ENCODE data around the gene APOB. TPM values are rescaled to one million over a fixed set of nuclear protein-coding genes. Genes with fewer than 3 reads are reported as not detected.

Gene APOB
- total RNA-seq, 1 experiment from 2014 or later: not detected

- BruUV-seq (replicated peaks): no TSS peak
- Histone ChIP-seq H3K9me2 (replicated peaks; ENCODE audit: low read length) (no peaks in the 10 kb centered on the region), H3K36me3 (ENCODE audit: low read depth, low read length) (no peaks in the 10 kb centered on the region), H3K9me3 (ENCODE audit: low read length) (no peaks in the 10 kb centered on the region), H3K27ac (ENCODE audit: low read length) (no peak overlapping the region), H3K79me2 (ENCODE audit: low read length) (no peaks in the 10 kb centered on the region), H2AFZ (ENCODE audit: low read length) (no peak overlapping the region), H3F3A (ENCODE audit: low read length, unreplicated experiment) (no peaks in the 10 kb centered on the region), H3K4me2 (ENCODE audit: low read length) (no peak overlapping the region), H3K4me1 (ENCODE audit: insufficient read depth, low read length) (no peaks in the 10 kb centered on the region), H3K27me3 (ENCODE audit: low read length) (peaks cover 38% of the 10 kb centered on the region), H4K20me1 (ENCODE audit: low read length) (no peaks in the 10 kb centered on the region), H3K9ac (ENCODE audit: low read length) (no peak overlapping the region), H3K4me3 (ENCODE audit: low read length) (no peak overlapping the region)
- TF ChIP-seq, protein P1, sequence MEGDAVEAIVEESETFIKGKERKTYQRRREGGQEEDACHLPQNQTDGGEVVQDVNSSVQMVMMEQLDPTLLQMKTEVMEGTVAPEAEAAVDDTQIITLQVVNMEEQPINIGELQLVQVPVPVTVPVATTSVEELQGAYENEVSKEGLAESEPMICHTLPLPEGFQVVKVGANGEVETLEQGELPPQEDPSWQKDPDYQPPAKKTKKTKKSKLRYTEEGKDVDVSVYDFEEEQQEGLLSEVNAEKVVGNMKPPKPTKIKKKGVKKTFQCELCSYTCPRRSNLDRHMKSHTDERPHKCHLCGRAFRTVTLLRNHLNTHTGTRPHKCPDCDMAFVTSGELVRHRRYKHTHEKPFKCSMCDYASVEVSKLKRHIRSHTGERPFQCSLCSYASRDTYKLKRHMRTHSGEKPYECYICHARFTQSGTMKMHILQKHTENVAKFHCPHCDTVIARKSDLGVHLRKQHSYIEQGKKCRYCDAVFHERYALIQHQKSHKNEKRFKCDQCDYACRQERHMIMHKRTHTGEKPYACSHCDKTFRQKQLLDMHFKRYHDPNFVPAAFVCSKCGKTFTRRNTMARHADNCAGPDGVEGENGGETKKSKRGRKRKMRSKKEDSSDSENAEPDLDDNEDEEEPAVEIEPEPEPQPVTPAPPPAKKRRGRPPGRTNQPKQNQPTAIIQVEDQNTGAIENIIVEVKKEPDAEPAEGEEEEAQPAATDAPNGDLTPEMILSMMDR (conservative IDR thresholded peaks at IDR 0.05; ENCODE audit: low read depth, low read length): no peak
- TF ChIP-seq EZH2phosphoT487 (IDR thresholded peaks at IDR 0.05; ENCODE audit: borderline replicate concordance, low read length): no peak
- TF ChIP-seq EZH2 (IDR thresholded peaks at IDR 0.05; ENCODE audit: low read length, unreplicated experiment): no peak
- POLR2A ChIA-PET (ENCODE audit: unreplicated experiment): no interaction called here
- intact Hi-C loops (cut with micrococcal nuclease): no loop called here
- no peak for ATAC-seq
- no peak for DNase-seq
- CTCF ChIA-PET: no interaction called here
These were observed 34.8 kb downstream of the APOB start for GRCh38 chr2:21008790-21009661.

DNA sequence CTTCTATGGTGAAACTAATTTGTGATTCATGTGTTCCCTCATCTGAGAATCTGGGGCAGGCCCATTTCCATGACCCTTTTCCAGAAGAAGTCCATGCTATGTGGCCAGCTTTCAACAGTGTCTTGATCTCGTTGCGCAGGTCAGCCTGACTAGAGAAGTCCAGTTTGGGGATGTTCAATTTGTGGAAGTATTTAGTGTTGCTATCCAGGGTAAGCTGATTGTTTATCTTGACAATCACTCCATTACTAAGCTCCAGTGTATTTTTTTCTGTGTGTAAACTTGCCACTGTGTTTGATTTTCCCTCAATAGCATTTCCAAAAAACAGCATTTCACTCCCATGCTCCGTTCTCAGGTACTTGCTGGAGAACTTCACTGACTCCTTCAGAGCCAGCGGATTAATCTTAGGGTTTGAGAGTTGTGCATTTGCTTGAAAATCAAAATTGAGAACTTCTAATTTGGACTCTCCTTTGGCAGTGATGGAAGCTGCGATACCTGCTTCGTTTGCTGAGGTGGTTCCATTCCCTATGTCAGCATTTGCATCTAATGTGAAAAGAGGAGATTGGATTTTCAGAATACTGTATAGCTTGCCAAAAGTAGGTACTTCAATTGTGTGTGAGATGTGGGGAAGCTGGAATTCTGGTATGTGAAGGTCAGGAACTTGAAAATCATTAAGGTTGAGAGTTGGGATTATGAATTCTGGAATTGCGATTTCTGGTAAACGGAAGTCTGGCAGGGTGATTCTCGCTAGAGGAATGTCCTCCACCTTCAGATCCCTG lies 35.7 kb downstream of the APOB start:
- ChIA-PET POLR2A (ENCODE audit: unreplicated experiment) (no interaction called here), CTCF (no interaction called here)
- BruUV-seq (replicated peaks): no TSS peak
- Histone ChIP-seq H3K27ac (ENCODE audit: low read length) (no peak overlapping the region), H3K9me3 (ENCODE audit: low read length) (no peaks in the 10 kb centered on the region), H4K20me1 (ENCODE audit: low read length) (no peaks in the 10 kb centered on the region), H3K79me2 (ENCODE audit: low read length) (no peaks in the 10 kb centered on the region), H3K4me2 (ENCODE audit: low read length) (no peak overlapping the region), H3K9me2 (replicated peaks; ENCODE audit: low read length) (no peaks in the 10 kb centered on the region), H3F3A (ENCODE audit: low read length, unreplicated experiment) (no peaks in the 10 kb centered on the region), H3K9ac (ENCODE audit: low read length) (no peak overlapping the region), H3K4me1 (ENCODE audit: insufficient read depth, low read length) (no peaks in the 10 kb centered on the region), H2AFZ (ENCODE audit: low read length) (no peak overlapping the region), H3K4me3 (ENCODE audit: low read length) (no peak overlapping the region), H3K36me3 (ENCODE audit: low read depth, low read length) (no peaks in the 10 kb centered on the region), H3K27me3 (ENCODE audit: low read length) (peaks cover 39% of the 10 kb centered on the region)
- ATAC-seq (no peak), DNase-seq (no peak)
- TF ChIP-seq, protein P1 (conservative IDR thresholded peaks at IDR 0.05; ENCODE audit: low read depth, low read length): no peak
- TF ChIP-seq EZH2phosphoT487 (IDR thresholded peaks at IDR 0.05; ENCODE audit: borderline replicate concordance, low read length) (no peak), EZH2 (IDR thresholded peaks at IDR 0.05; ENCODE audit: low read length, unreplicated experiment) (no peak)
- intact Hi-C loops (cut with micrococcal nuclease): no loop called here

All from PC-3 (cell line).